Activated naive CD4-positive, alpha-beta T cell treated with anti-CD3 and anti-CD28 coated beads, Interleukin-2, amount 10 ng/mL, durations not matched to agents 7 days and 5 days (primary cell): ENCODE results near the gene NMUR2.

ENCODE experiments used
- CTCF ChIA-PET: fragments of 350-600 bp; sonication (Branson Sonifier 250); formaldehyde crosslinking; loops from one replicate; lab custom pipeline; 2021; ENCODE audit warnings: antibody characterized with exemption; lab: Charles Lee
- DNase-seq: peaks from one replicate; pipeline ENCODE4 v3.0.0-alpha.2; 2020
- H3K27ac Mint-ChIP-seq: one replicate; pipeline ENCODE4 v1.8.0; 2021; ENCODE audit warnings: mild to moderate bottlenecking, moderate library complexity, mixed read lengths
- H3K27me3 Mint-ChIP-seq: one replicate; pipeline ENCODE4 v1.8.0; 2021; ENCODE audit warnings: mild to moderate bottlenecking, mixed read lengths
- H3K36me3 Mint-ChIP-seq: one replicate; pipeline ENCODE4 v1.8.0; 2021; ENCODE audit warnings: mixed read lengths
- H3K4me1 Mint-ChIP-seq: one replicate; pipeline ENCODE4 v1.8.0; 2021; ENCODE audit warnings: mixed read lengths
- H3K4me3 Mint-ChIP-seq: one replicate; pipeline ENCODE4 v1.8.0; 2021; ENCODE audit warnings: mild to moderate bottlenecking, moderate library complexity, mixed read lengths
- H3K9me3 Mint-ChIP-seq: one replicate; pipeline ENCODE4 v1.8.0; 2021; ENCODE audit warnings: mixed read lengths

NMUR2 gene

DNA sequence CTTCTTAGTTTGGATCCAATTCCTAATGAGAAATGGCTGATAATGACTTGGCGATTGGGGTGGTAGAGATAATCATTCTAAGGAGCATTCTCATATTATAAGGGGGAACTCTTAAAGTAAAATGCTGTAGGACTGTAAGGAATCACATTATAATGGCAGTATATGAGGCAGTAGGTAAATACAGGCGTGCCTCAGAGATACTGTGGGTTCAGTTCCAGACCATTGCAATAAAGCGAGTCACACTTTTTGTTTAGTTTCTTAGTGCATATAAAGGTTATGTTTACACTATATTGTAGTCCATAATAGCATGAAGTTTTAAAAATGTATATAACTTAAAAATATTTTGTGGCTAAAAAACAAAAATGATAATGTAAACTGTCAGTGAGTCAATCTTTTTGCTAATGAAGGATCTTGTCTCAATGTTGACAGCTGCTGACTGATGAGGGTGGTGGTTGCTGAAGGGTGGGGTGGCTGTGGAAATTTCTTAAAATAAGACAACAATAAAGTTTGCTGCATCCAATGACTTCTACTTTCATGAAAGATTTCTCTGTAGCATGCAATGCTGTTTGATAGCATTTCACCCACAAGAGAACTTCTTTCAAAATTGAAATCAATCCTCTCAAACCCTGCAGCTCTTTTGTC is 15.8 kb downstream of the NMUR2 start:
- H3K36me3 Mint-ChIP-seq: no peaks in the 10 kb centered on the region
- H3K4me1 Mint-ChIP-seq: no peaks in the 10 kb centered on the region
- H3K4me3 Mint-ChIP-seq: no peak overlapping the region
- no peaks in the 10 kb centered on the region for H3K9me3 Mint-ChIP-seq
- CTCF ChIA-PET: no interaction called here
- DNase-seq: no peak
- no peak overlapping the region for H3K27ac Mint-ChIP-seq
- H3K27me3 Mint-ChIP-seq: no peaks in the 10 kb centered on the region

DNA sequence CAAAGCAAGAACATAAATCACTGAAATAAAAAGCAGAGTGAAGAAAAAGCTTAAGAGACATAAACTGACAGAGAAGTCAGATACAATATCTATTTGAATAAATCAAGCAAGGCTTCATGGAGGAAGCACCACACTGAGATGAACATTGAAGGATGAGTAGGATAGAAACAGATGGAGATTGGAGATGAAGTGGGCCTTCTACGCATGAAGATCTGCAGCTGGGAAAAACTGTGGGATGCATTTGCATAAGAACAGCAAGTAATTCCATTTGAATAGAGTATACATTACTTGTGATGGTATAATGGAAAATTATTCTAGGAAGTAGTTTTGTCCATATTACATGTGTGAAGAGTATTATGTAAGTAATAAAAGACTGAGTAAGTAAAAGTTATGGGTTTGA is 16.5 kb downstream of the NMUR2 start:
- H3K27me3 Mint-ChIP-seq: no peaks in the 10 kb centered on the region
- no peak overlapping the region for H3K4me3 Mint-ChIP-seq
- H3K4me1 Mint-ChIP-seq: no peaks in the 10 kb centered on the region
- H3K27ac Mint-ChIP-seq: no peak overlapping the region
- H3K36me3 Mint-ChIP-seq: no peaks in the 10 kb centered on the region
- no peaks in the 10 kb centered on the region for H3K9me3 Mint-ChIP-seq
- DNase-seq: no peak
- CTCF ChIA-PET: no interaction called here

DNA sequence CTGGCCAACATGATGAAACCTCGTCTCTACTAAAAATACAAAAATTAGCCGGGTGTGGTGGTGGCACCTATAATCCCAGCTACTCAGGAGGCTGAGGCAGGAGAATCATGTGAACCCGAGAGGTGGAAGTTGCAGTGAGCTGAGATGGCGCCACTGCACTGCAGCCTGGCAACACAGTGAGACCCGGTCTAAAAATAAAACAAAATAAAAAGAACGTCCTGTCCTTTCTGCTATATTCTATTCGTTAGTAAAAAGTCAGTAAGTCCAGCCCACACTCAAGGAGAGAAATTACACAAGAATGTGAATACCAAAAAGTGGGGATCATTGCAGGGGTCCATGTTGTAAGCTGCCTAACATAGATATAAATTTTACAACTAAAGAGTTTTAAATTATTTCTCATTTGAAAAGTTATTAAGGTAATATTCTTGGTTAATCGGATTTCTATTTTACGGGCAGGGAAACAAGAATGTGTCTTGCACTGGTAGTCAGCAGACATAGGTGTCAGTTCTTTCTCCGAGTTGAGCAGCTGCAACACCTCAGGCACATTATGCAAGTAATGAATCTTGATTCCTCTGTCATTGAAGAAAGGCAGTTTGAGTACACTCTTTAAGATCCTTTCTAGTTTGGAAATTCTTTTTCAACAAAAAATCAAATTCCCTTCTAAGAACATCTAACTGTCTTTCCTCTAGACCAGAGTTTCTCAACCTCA is 24.5 kb downstream of the NMUR2 start:
- no peak for DNase-seq
- Mint-ChIP-seq H3K27me3 (no peaks in the 10 kb centered on the region), H3K27ac (no peak overlapping the region), H3K36me3 (no peaks in the 10 kb centered on the region), H3K4me3 (no peak overlapping the region), H3K9me3 (no peaks in the 10 kb centered on the region), H3K4me1 (no peaks in the 10 kb centered on the region)
- CTCF ChIA-PET: no interaction called here

DNA sequence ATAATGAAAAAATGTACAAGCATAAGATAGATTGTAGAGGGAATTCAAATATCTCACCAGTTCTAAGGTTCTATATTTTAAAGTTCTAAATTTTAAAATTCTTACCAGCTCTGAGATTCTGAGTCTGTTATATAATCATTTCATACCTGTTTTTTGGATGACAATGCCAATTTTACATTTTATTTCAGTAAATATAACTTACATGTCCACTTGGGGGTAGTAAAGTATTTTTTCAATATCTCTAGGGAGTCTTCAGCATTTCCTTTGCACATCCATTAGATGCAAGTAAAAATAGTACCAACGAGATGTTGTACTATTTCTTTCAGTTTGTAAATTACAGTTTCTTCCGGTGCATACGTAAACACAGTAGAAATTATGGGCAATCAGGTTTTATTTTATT is 25.7 kb downstream of the NMUR2 start:
- H3K4me3 Mint-ChIP-seq: no peak overlapping the region
- no peaks in the 10 kb centered on the region for H3K36me3 Mint-ChIP-seq
- H3K9me3 Mint-ChIP-seq: no peaks in the 10 kb centered on the region
- H3K4me1 Mint-ChIP-seq: no peaks in the 10 kb centered on the region
- H3K27ac Mint-ChIP-seq: no peak overlapping the region
- CTCF ChIA-PET: no interaction called here
- DNase-seq: no peak
- H3K27me3 Mint-ChIP-seq: no peaks in the 10 kb centered on the region

DNA sequence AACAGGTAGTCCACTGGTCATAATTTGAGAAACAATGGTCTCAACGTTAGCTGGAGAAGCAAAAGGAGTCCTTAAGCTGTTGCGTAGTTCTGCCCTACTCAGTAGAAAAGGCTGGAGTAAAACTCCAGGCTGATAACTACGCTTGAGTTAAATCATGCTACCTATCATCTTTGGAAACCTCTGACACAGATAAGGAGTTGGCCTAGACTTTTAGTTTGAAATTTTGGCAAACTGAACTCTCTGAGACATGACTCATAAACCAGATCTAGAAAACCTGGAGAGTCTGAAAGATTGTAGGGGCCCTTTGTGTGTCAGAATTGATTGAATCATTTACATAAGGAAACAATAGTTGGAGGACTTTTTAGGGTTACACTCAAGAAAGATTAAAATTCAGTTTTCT is 26.3 kb downstream of the NMUR2 start:
- CTCF ChIA-PET: no interaction called here
- no peak overlapping the region for H3K27ac Mint-ChIP-seq
- no peak for DNase-seq
- no peaks in the 10 kb centered on the region for H3K36me3 Mint-ChIP-seq
- no peak overlapping the region for H3K4me3 Mint-ChIP-seq
- H3K9me3 Mint-ChIP-seq: no peaks in the 10 kb centered on the region
- H3K4me1 Mint-ChIP-seq: no peaks in the 10 kb centered on the region
- no peaks in the 10 kb centered on the region for H3K27me3 Mint-ChIP-seq

DNA sequence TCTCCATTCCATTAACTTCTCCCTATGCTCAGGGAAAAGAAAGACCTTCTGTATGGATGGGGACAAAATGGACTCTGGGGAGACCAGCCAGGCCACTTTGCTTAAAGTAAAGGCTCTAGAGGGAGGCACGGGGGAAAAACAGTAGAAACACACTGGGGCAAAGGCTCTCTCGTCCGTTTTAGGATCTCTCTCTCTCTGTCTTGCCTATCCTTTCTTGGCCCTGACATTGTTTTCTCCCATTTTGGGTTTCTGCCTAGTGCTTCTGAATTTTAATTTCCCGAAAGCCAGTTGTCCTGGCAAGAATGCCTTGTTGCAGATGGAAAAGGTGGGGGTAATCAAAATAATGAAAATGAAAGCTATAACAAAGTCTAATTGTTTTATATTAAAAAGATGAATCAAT is 28.2 kb downstream of the NMUR2 start:
- CTCF ChIA-PET: no interaction called here
- Mint-ChIP-seq H3K9me3 (no peaks in the 10 kb centered on the region), H3K4me3 (no peak overlapping the region), H3K27me3 (no peaks in the 10 kb centered on the region), H3K4me1 (no peaks in the 10 kb centered on the region), H3K36me3 (no peaks in the 10 kb centered on the region), H3K27ac (no peak overlapping the region)
- no peak for DNase-seq

DNA sequence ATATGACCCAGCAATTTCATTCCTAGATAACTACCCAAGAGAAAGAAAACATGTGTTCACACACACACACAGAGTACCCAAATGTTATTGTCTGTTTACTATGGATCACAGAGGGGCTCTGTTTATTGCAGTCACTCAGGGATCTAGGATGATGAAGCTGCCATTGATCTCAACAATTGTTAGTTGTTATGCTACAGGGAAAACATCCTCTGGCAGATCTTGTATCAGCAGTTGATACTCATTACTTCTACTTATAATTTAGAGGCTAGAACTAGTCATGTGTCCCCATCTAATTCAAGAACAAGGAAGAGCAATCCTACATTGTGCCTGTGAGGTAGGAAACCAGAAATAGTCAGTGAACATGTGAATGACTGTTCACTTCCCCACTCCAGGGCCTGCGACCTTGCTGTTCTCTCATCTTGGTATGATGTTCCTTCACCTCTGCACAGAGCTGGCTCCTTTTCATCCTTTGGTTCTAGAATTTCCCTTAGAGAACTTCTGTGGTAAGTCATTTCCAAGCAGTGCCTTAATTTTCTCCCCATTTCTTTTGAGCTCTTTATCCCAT is 30.3 kb downstream of the NMUR2 start:
- H3K36me3 Mint-ChIP-seq: no peaks in the 10 kb centered on the region
- no peaks in the 10 kb centered on the region for H3K9me3 Mint-ChIP-seq
- no peaks in the 10 kb centered on the region for H3K4me1 Mint-ChIP-seq
- no peaks in the 10 kb centered on the region for H3K27me3 Mint-ChIP-seq
- CTCF ChIA-PET: no interaction called here
- no peak overlapping the region for H3K4me3 Mint-ChIP-seq
- no peak for DNase-seq
- H3K27ac Mint-ChIP-seq: no peak overlapping the region

DNA sequence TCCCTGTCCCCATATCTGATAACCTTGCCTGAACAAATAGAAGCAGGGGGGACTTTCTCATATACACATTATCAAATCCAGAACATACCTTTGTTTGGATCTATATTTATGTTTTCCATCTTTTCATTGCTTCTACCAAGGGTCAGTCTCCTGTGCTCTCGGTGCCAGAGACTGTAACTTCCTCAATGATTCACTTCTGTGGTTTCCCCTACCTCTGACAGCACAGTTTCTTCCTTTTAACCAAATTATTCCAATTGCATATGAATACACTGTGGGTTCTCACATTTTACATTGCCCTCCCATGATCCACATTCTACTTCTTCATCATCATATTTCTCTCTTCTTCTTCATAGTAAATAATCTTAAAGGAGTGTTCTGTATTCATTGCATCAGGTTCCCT is 32.2 kb downstream of the NMUR2 start:
- Mint-ChIP-seq H3K9me3 (no peaks in the 10 kb centered on the region), H3K27me3 (no peaks in the 10 kb centered on the region), H3K27ac (no peak overlapping the region), H3K4me3 (no peak overlapping the region), H3K36me3 (no peaks in the 10 kb centered on the region), H3K4me1 (no peaks in the 10 kb centered on the region)
- CTCF ChIA-PET: no interaction called here
- DNase-seq: no peak

DNA sequence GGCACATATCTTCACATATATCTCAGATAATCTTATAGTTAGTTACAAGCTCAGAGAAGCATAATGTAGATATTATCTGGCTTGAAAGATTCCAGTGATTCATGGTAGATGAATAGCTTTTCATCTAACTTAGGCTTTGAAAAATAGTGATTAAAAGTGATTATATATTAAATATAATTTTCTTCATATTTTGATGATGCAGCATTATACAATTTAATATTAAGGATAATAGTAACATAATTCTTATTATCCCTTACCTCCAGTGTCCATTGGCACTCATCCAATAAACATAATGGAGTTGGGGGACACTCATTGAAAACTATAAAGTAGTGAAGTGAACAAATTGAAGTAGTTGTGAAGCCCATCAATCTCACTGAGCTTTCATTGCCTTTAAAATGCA is 35.8 kb downstream of the NMUR2 start:
- no peak for DNase-seq
- Mint-ChIP-seq H3K4me1 (no peaks in the 10 kb centered on the region), H3K4me3 (no peak overlapping the region), H3K27me3 (no peaks in the 10 kb centered on the region), H3K27ac (no peak overlapping the region), H3K9me3 (no peaks in the 10 kb centered on the region), H3K36me3 (no peaks in the 10 kb centered on the region)
- CTCF ChIA-PET: interaction anchor here (0.6 kb wide), 2 partner anchors 570 to 1092 kb away, joined by 3 to 4 read pairs; no protein-coding TSS in a partner anchor

DNA sequence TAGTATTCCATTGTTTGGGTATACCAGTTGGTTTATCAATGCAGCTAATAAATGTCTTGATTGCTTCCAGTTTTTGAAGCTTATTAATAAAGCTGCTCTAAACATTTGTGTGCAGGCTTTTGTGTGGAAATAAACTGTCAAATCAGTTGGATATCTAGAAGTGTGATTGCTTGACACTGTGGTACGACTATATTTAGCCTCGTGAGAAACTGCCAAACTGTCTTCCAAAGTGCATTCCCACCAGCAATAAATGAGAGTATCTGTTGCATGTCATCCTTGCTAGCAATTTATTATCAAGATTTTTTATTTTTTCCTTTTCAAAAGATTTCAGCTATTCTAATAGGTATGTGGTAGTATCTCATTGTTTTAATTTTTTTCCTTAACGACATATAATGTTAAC is 37.5 kb downstream of the NMUR2 start:
- Mint-ChIP-seq H3K27me3 (no peaks in the 10 kb centered on the region), H3K36me3 (no peaks in the 10 kb centered on the region), H3K27ac (no peak overlapping the region), H3K9me3 (no peaks in the 10 kb centered on the region), H3K4me3 (no peak overlapping the region), H3K4me1 (no peaks in the 10 kb centered on the region)
- CTCF ChIA-PET: no interaction called here
- no peak for DNase-seq

DNA sequence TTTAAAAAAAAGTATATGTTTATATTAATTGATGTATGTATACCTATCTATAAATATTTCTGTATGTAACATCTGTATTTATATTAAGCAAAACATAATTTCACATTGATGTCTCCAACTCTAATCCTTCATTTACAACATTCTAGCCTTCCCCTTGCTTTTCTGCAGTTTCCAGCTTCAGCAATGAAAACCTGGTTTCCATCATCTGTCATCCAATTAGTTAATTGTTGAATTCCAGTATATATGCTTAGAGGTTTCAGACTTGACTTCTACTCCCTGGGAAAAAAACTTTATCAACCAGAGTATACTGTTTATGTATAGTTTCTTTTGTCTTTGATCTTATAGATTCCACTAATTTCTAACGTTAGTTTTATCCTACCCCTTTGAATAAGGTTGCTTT is 38.4 kb downstream of the NMUR2 start:
- no peak overlapping the region for H3K4me3 Mint-ChIP-seq
- no peak overlapping the region for H3K27ac Mint-ChIP-seq
- no peak for DNase-seq
- CTCF ChIA-PET: no interaction called here
- no peaks in the 10 kb centered on the region for H3K9me3 Mint-ChIP-seq
- no peaks in the 10 kb centered on the region for H3K4me1 Mint-ChIP-seq
- H3K36me3 Mint-ChIP-seq: no peaks in the 10 kb centered on the region
- H3K27me3 Mint-ChIP-seq: no peaks in the 10 kb centered on the region

DNA sequence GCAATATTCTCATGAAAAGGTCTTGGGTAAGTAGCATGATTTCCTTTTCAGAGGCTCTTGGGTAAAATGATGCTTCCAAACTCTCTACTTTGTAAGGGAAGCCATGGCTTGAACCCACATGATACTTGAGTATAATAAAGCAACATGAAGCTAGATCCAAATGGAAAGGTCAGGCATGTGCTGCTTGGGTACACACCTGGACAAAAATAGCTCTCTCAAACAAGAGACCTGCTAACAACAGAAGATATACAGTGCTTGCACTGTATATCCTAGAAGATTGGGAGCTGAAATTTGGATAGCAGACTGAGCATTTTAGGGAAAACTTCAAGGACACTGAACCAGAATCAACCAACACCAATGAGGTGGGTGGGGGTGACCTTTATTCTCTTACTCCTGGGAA is 40.2 kb downstream of the NMUR2 start:
- CTCF ChIA-PET: no interaction called here

DNA sequence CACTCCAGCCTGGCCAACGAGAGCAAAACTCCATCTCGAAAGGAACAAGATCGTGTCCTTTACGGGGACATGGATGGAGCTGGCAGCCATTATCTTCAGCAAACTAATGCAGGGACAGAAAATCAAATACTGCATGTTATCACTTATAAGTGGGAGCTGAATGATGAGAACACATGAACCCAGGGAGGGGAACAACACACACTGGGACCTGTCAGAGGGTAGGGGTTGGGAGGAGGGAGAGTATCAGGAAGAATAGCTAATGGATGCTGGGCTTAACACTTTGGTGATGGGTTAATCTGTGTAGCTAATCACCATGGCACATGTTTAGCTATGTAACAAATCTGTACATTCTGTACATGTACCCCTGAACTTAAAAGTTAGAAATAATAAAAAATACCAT is 40.9 kb downstream of the NMUR2 start:
- H3K27me3 Mint-ChIP-seq: no peaks in the 10 kb centered on the region
- no peaks in the 10 kb centered on the region for H3K4me1 Mint-ChIP-seq
- H3K9me3 Mint-ChIP-seq: no peaks in the 10 kb centered on the region
- CTCF ChIA-PET: no interaction called here
- no peaks in the 10 kb centered on the region for H3K36me3 Mint-ChIP-seq
- no peak overlapping the region for H3K4me3 Mint-ChIP-seq
- no peak overlapping the region for H3K27ac Mint-ChIP-seq
- no peak for DNase-seq

More for the DNA sequence above, 40.2 kb downstream of the NMUR2 start:
- H3K27ac Mint-ChIP-seq: no peak overlapping the region
- no peaks in the 10 kb centered on the region for H3K9me3 Mint-ChIP-seq
- no peak overlapping the region for H3K4me3 Mint-ChIP-seq
- DNase-seq: no peak
- H3K4me1 Mint-ChIP-seq: no peaks in the 10 kb centered on the region
- H3K27me3 Mint-ChIP-seq: no peaks in the 10 kb centered on the region
- no peaks in the 10 kb centered on the region for H3K36me3 Mint-ChIP-seq

DNA sequence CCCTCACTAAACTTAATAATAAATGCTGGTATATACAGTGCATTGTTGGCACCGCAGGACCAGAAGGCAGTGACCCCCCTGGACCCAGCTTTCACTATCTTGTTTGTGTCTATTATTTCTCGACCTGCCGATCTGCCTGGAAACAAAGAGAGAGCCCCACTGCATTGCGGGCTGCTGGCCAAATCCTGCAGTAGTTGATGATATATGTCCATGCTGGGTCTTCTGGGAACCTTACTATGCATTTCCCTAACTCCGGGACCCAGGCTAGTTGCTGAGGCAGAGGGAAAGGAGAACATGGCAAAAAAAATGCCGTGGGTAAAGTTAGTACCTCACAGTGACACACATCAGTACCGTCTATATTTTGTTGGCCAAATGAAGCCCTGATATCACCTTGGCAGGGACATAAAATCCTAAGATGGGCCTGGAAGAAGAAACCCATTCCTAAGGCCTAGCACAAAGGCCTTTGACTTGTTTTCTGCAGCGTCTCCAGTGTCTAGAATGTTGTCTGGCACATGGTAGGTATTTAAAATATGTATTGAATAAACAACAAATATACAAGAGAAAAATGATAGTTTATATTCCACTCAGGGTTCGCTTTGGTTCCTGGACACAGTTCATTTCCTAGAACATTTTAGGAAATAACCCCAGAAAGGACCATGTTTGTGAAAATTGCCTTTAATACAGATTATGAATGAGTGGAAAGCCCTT is 46.1 kb downstream of the NMUR2 start:
- Mint-ChIP-seq H3K27me3 (no peaks in the 10 kb centered on the region), H3K9me3 (no peaks in the 10 kb centered on the region), H3K4me1 (no peaks in the 10 kb centered on the region), H3K36me3 (no peaks in the 10 kb centered on the region), H3K4me3 (no peak overlapping the region), H3K27ac (no peak overlapping the region)
- CTCF ChIA-PET: no interaction called here
- no peak for DNase-seq

DNA sequence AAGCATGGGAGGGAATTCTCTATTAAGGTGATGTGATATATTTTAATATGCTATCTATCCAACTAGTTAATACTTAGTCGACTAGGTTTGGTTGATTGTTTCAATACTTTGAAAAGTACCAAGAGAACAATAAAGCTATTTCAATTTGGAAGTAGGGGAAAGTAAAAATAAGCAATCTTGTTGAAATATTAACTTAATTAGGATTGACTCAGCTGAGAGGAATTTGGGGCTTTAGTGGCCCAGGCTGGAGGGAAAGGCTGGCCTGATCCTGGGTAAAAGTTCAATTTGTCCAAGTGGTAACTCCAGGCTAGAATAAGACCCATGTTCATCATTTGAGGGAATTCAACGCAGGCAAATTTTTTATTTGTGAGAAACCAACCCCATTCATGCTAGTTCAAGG is 48.6 kb downstream of the NMUR2 start:
- Mint-ChIP-seq H3K9me3 (no peaks in the 10 kb centered on the region), H3K27ac (no peak overlapping the region), H3K36me3 (no peaks in the 10 kb centered on the region), H3K4me1 (no peaks in the 10 kb centered on the region), H3K27me3 (no peaks in the 10 kb centered on the region), H3K4me3 (no peak overlapping the region)
- CTCF ChIA-PET: no interaction called here
- DNase-seq: no peak
